Spleen (tissue), 11 donors: ENCODE results near the gene ALG11. TPM values are rescaled to one million over a fixed set of nuclear protein-coding genes. Genes with fewer than 3 reads are reported as not detected.
"Not testable (repeated sequence)": the region's sequence is repeated elsewhere in the genome, so short reads cannot be mapped to it uniquely, and the experiment has no call there.

Experiments
- DNase-seq: peaks from one replicate; pipeline ENCODE4 v3.0.0-alpha.2; 2020
- H3K27ac ChIP-seq, 8 donors: fragments of 200-600 bp; sonication (generic) in 7 of 8; 1 replicate in 4 of 8; 2 replicates in 4 of 8; pipeline versions ENCODE4 v1.5.0 to v1.8.0; 2016 to 2021; ENCODE audit warnings: inconsistent platforms in 4 of 8, mild to moderate bottlenecking in 4 of 8, moderate library complexity in 1 of 8
- H3K27me3 ChIP-seq, 7 donors: fragments of 200-600 bp; sonication (generic) in 6 of 7; replicated peaks in 1 of 7; 1 replicate in 4 of 7; 2 replicates in 3 of 7; pipeline versions ENCODE4 v1.5.0 to v1.8.0; 2016 to 2021; ENCODE audit warnings: inconsistent platforms in 3 of 7, mild to moderate bottlenecking in 1 of 7
- H3K36me3 ChIP-seq, 6 donors: fragments of 200-600 bp; sonication (generic) in 5 of 6; 1 replicate in 4 of 6; 2 replicates in 2 of 6; pipeline versions ENCODE4 v1.5.0 to v1.8.0; 2016 to 2021; ENCODE audit warnings: inconsistent platforms in 2 of 6
- H3K4me1 ChIP-seq, 6 donors: fragments of 200-600 bp; sonication (generic) in 5 of 6; 1 replicate in 3 of 6; 2 replicates in 3 of 6; pipeline versions ENCODE4 v1.5.0 to v1.8.0; 2016 to 2021; ENCODE audit warnings: inconsistent platforms in 3 of 6
- H3K4me3 ChIP-seq, 8 donors: fragments of 200-600 bp; sonication (generic) in 7 of 8; 1 replicate in 4 of 8; 2 replicates in 4 of 8; pipeline versions ENCODE4 v1.5.0 to v1.8.0; 2016 to 2021; ENCODE audit warnings: inconsistent platforms in 4 of 8, mild to moderate bottlenecking in 4 of 8, moderate library complexity in 2 of 8
- H3K9me3 ChIP-seq, 8 donors: fragments of 200-600 bp; sonication (generic) in 7 of 8; 1 replicate in 4 of 8; 2 replicates in 4 of 8; pipeline versions ENCODE4 v1.5.0 to v1.8.0; 2016 to 2021; ENCODE audit warnings: inconsistent platforms in 4 of 8
- CTCF ChIP-seq, 11 experiments: fragments of 200-600 bp in 7 of 11; fragments of 450-650 bp in 4 of 11; sonication (generic) in 4 of 11; IDR thresholded peaks in 8 of 11; conservative IDR thresholded peaks in 3 of 11; 1 replicate in 7 of 11; 2 replicates in 4 of 11; pipeline versions ENCODE4 v1.4.0 to v1.8.0; 2016 to 2021; ENCODE audit warnings: antibody characterized with exemption in 11 of 11, inconsistent platforms in 4 of 11, mild to moderate bottlenecking in 1 of 11
- POLR2A ChIP-seq, 3 donors: fragments of 450-650 bp; IDR thresholded peaks; one replicate each; pipeline ENCODE4 v1.5.1; 2017; ENCODE audit warnings: antibody characterized with exemption in 3 of 3, mild to moderate bottlenecking in 1 of 3
- POLR2AphosphoS5 ChIP-seq, 3 donors: sonication (generic); formaldehyde crosslinking; IDR thresholded peaks; one replicate each; pipeline ENCODE4 v1.5.1; 2017; ENCODE audit warnings: antibody characterized with exemption in 3 of 3
- WGBS, 5 donors: extraction: QIAGEN DNeasy Blood & Tissue Kit in 3 of 5; methylation state at CpG; one replicate each; pipeline versions ENCODE4 v1.1.5 to v1.1.7; 2013 to 2018; 5-methylcytosine and 5-hydroxymethylcytosine counted together
- intact Hi-C: fragments of 100-400 bp; cut with DNase I; formaldehyde crosslinking; loops from one replicate; pipeline ENCODE4 v1.15.0; 2023; ENCODE audit warnings: low total_unique reads
- polyA plus RNA-seq, 3 donors: library from polyadenylated mRNA; stranded (reverse); fragments of 200-250 nt; gene quantifications; one replicate each; pipeline ENCODE4 v1.2.1, GENCODE V29; 2013
- total RNA-seq, 7 donors: library from RNA; depleted of rRNA in 3 of 7; stranded (reverse); fragments of >200 nt in 3 of 7; fragmentation: NEBNext Ultra II Directional in 4 of 7; extraction: Animal tissue kit (Norgen Biotek cat#: 25700) in 4 of 7; gene quantifications; one replicate each; pipeline versions ENCODE4 v1.1.0 to v1.2.1, GENCODE V29; 2016 to 2021
- donor health status: healthy with polysubstance abuse.
- donor health status: DM: no; HTN: no; CAD: no; lungs with moderate emphysema.
- donor health status: DM: no; HTN: no; CAD: no.
- donor health status: Bipolar disorder and iron deficiency.
- donor health status: healthy.
- donor health status: DM: no; HTN: no; CAD: no.
- donor health status: DM: yes; HTN: yes; CAD: no.

The ALG11 gene
- total and polyA plus RNA-seq, 10 donors = 3.0 to 32.2 (median 27.6) TPM

GRCh38 chr13:52053460-52053859 is 41.3 kb downstream of the ALG11 start:
- intact Hi-C loops = no loop called here
- H3K4me3 ChIP-seq = no peak overlapping the region
- H3K27me3 ChIP-seq = no peaks in the 10 kb centered on the region
- no peaks in the 10 kb centered on the region for H3K4me1 ChIP-seq
- 72 to 89% (median 83%) methylated on average over 4 of the region's 4 CpGs for WGBS, 5 donors
- TF ChIP-seq POLR2AphosphoS5 (IDR thresholded peaks at IDR 0.05) (no peak), CTCF (IDR thresholded peaks at IDR 0.05 in 8 of 11, conservative IDR thresholded peaks at IDR 0.05 in 3 of 11) (no peak), POLR2A (IDR thresholded peaks at IDR 0.05) (no peak)
- no peak overlapping the region for H3K27ac ChIP-seq
- no peak for DNase-seq
- peaks cover 0 to 10% (median 2%) of the 10 kb centered on the region in 8 donors for H3K9me3 ChIP-seq
- H3K36me3 ChIP-seq = no peaks in the 10 kb centered on the region

- H3K27me3 ChIP-seq, H3K36me3 ChIP-seq, H3K27ac ChIP-seq, H3K4me3 ChIP-seq, H3K4me1 ChIP-seq, intact Hi-C loops, DNase-seq: not testable (repeated sequence)
- WGBS, 5 donors = 90 to 95% (median 93%) methylated on average over 3 of the region's 3 CpGs
- H3K9me3 ChIP-seq = peaks cover 0 to 37% (median 16%) of the 10 kb centered on the region in 8 donors
Measured at GRCh38 chr13:52061064-52061463, 48.9 kb downstream of the ALG11 start.

GRCh38 chr13:52061587-52061986 is 49.4 kb downstream of the ALG11 start:
- WGBS, 5 donors = 27 to 49% (median 31%) methylated on average over 3 of the region's 3 CpGs
- Histone ChIP-seq H3K4me1 (no peaks in the 10 kb centered on the region), H3K4me3 (no peak overlapping the region), H3K9me3 (peaks cover 0 to 43% (median 22%) of the 10 kb centered on the region in 8 donors), H3K36me3 (no peaks in the 10 kb centered on the region), H3K27ac (peak overlapping the region in 1 of 8 donors; percentile 5), H3K27me3 (no peaks in the 10 kb centered on the region)
- DNase-seq = no peak
- TF ChIP-seq POLR2AphosphoS5 (IDR thresholded peaks at IDR 0.05) = no peak
- TF ChIP-seq POLR2A (IDR thresholded peaks at IDR 0.05) = no peak
- TF ChIP-seq CTCF (IDR thresholded peaks at IDR 0.05 in 8 of 11, conservative IDR thresholded peaks at IDR 0.05 in 3 of 11) = no peak
- intact Hi-C loops = no loop called here

- no peaks in the 10 kb centered on the region for H3K4me1 ChIP-seq
- no peak for DNase-seq
- H3K9me3 ChIP-seq = peaks cover 0 to 77% (median 53%) of the 10 kb centered on the region in 8 donors
- TF ChIP-seq CTCF (IDR thresholded peaks at IDR 0.05 in 8 of 11, conservative IDR thresholded peaks at IDR 0.05 in 3 of 11) = no peak
- no peak for TF ChIP-seq POLR2A (IDR thresholded peaks at IDR 0.05)
- TF ChIP-seq POLR2AphosphoS5 (IDR thresholded peaks at IDR 0.05) = no peak
- no peak overlapping the region for H3K4me3 ChIP-seq
- no peak overlapping the region for H3K27ac ChIP-seq
- no peaks in the 10 kb centered on the region for H3K36me3 ChIP-seq
- H3K27me3 ChIP-seq = peaks cover 0 to 1% (median 0%) of the 10 kb centered on the region in 7 donors
- intact Hi-C loops = no loop called here
Measured at GRCh38 chr13:52067237-52067636, 55.0 kb downstream of the ALG11 start.
